Vagina (tissue), 2 donors: ENCODE measurements around the gene TMC3.

Experiments used
- POLR2A ChIP-seq, 2 donors: fragments of 450-650 bp; IDR thresholded peaks; one replicate each; pipeline ENCODE4 v1.6.1; 2017; ENCODE audit warnings: antibody characterized with exemption in 2 of 2, mild to moderate bottlenecking in 2 of 2, moderate library complexity in 2 of 2
- POLR2AphosphoS5 ChIP-seq, 2 donors: sonication (generic); formaldehyde crosslinking; IDR thresholded peaks; one replicate each; pipeline ENCODE4 v1.9.0; 2017; ENCODE audit warnings: antibody characterized with exemption in 2 of 2, mild to moderate bottlenecking in 2 of 2, low read depth in 1 of 2; ENCODE audit not compliant: insufficient read depth in 1 of 2
- TF ChIP-seq, protein P1 (sequence below), 3 experiments: fragments of 450-650 bp in 2 of 3; fragments of 200-600 bp in 1 of 3; sonication (generic) in 1 of 3; IDR thresholded peaks; one replicate each; pipeline ENCODE4 v1.5.1; 2017 to 2019; ENCODE audit warnings: antibody characterized with exemption in 3 of 3, mild to moderate bottlenecking in 2 of 3, moderate library complexity in 2 of 3

DNA sequence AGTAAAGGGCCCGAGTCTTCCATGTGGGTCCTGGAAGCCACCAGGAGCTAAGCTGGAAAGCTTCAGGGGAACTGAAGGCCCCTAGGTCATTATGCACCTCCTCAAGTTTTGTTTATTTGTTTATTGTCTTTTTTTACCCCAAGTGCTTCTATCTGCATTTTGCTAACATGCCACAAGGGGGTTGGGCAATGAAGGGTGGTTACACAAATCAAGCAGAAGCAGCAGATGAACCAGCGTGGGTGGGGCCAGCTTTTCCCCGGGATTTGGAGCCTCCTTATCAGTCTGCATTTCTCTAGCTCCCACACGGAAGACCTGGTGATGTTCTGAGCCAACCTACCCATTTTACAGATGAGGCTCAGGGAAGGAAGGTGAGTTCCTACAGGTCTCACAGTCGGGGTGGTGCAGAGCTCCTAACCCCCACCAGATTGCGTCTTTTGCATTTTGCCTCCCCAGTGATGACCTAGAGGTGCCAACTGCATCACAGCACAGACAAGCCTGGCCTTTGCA, 16.8 kb downstream of the TMC3 start:
- TF ChIP-seq, protein P1, sequence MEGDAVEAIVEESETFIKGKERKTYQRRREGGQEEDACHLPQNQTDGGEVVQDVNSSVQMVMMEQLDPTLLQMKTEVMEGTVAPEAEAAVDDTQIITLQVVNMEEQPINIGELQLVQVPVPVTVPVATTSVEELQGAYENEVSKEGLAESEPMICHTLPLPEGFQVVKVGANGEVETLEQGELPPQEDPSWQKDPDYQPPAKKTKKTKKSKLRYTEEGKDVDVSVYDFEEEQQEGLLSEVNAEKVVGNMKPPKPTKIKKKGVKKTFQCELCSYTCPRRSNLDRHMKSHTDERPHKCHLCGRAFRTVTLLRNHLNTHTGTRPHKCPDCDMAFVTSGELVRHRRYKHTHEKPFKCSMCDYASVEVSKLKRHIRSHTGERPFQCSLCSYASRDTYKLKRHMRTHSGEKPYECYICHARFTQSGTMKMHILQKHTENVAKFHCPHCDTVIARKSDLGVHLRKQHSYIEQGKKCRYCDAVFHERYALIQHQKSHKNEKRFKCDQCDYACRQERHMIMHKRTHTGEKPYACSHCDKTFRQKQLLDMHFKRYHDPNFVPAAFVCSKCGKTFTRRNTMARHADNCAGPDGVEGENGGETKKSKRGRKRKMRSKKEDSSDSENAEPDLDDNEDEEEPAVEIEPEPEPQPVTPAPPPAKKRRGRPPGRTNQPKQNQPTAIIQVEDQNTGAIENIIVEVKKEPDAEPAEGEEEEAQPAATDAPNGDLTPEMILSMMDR (IDR thresholded peaks at IDR 0.05), result no peak
- TF ChIP-seq POLR2AphosphoS5 (IDR thresholded peaks at IDR 0.05; ENCODE audit: insufficient read depth in 1 of 2, low read depth in 1 of 2) (no peak), POLR2A (IDR thresholded peaks at IDR 0.05) (no peak)
